NCI-H1048 (cell line): ENCODE measurements around the gene CCAR1.
"Not testable (repeated sequence)": the region's sequence is repeated elsewhere in the genome, so short reads cannot be mapped to it uniquely, and the experiment has no call there.

Experiments used
- DNase-seq: peaks from one replicate; lab custom pipeline; 2025; lab: John Stamatoyannopoulos, UW

The CCAR1 gene, protein sequence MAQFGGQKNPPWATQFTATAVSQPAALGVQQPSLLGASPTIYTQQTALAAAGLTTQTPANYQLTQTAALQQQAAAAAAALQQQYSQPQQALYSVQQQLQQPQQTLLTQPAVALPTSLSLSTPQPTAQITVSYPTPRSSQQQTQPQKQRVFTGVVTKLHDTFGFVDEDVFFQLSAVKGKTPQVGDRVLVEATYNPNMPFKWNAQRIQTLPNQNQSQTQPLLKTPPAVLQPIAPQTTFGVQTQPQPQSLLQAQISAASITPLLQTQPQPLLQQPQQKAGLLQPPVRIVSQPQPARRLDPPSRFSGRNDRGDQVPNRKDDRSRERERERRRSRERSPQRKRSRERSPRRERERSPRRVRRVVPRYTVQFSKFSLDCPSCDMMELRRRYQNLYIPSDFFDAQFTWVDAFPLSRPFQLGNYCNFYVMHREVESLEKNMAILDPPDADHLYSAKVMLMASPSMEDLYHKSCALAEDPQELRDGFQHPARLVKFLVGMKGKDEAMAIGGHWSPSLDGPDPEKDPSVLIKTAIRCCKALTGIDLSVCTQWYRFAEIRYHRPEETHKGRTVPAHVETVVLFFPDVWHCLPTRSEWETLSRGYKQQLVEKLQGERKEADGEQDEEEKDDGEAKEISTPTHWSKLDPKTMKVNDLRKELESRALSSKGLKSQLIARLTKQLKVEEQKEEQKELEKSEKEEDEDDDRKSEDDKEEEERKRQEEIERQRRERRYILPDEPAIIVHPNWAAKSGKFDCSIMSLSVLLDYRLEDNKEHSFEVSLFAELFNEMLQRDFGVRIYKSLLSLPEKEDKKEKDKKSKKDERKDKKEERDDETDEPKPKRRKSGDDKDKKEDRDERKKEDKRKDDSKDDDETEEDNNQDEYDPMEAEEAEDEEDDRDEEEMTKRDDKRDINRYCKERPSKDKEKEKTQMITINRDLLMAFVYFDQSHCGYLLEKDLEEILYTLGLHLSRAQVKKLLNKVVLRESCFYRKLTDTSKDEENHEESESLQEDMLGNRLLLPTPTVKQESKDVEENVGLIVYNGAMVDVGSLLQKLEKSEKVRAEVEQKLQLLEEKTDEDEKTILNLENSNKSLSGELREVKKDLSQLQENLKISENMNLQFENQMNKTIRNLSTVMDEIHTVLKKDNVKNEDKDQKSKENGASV

DNA sequence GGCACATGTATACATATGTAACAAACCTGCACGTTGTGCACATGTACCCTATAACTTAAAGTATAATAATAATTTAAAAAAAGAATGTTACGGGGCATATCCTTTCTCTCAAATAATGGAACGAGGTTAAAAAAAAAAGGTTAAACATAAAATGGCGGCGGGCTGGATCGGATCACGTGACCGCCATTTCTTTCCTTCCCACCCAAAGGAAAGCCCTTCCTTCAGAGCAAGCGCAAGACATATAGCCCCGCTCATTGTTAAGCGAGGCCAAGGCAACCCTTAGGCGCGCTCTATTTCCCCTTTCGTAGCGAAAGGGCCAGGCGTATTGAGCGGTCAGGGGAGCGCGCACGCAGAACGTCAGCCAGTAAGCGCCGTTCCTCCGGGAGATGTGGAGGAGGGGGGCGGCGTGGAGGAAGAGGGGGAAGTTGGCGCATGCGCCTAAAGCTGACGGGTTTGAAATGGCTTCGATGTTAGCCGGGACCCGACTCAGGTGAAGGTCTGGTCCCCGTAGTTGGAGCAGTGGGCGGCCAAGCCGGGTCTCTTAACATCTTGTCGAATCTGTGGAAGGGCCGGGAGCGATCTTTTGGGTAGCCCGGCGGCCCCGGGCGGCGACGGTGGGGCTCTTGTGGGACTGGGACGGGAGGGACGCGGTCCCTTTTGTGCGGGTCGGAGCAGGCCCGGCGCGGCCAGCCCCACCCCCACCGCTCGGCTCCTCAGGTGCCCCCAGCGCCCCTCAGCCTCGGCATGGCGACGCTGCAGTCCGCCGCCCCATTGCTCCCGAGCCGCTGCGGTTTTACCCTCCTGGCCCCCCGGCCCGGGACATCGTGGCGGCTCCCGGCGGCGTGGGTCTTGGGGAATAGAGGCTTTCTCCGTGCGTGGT is at the start of gene CCAR1:
Gene CCAR1, plus strand, starts transcription at position 447 of the 880 bp plus-strand sequence. CDS start 1,266 bp downstream, outside the sequence.
- peak; percentile 98 for DNase-seq

DNA sequence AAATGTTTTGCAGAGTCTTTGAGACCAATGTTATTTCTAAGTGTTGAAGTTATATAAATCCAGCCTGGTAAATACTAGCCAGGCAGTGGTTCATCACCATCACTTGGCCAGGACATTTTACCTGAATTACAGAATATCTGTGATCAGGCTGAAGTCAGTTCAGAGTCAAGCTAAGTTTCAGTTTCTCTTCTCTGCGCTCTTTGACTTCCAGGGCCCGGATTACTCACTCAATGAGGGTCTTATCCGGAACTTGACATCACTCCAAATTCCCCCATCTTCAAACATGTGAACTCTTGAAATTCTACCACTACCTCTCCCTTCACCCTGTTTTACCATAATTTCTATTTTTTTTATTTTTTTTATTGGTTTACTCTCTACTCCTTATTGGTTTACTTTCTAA is 36.6 kb upstream of the CCAR1 start:
- DNase-seq: no peak

DNA sequence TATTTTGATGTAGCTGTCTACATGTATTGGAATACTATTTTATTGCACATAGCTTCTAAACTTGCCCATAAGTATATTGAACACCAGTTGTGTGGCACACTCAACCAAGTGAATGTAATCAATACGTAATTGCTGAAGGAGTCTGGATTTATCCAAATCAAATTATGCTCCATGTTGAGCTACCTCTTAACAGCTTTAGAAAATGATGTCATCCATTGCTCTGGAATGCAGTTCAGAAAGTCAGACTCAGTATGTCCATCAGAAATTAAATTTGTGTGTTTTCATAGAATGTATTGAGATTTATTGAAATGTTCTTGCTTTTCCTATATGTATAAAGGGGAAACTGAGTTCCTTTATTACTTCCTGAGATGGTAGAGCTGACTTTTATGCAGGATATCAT is 25.0 kb upstream of the CCAR1 start:
- DNase-seq: no peak

DNA sequence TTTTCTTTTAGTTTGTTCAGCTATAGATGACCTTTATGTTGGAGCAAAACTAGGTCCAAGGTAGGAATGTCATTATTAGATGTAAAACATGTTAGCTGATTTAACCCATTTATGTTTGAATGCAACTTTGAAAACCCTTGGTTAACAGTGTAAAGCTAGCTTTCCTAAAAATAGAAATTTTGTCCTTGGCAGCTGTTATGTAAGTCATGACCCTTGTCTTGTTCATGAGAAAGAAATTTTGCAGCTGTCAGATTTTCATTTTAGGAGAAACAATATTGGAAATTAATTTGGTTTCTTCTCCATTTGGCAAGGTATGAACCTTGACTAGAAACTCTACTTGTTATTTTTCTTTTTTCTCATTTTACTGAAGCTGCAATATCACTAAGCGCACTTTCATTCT is 23.9 kb upstream of the CCAR1 start:
- DNase-seq: no peak

DNA sequence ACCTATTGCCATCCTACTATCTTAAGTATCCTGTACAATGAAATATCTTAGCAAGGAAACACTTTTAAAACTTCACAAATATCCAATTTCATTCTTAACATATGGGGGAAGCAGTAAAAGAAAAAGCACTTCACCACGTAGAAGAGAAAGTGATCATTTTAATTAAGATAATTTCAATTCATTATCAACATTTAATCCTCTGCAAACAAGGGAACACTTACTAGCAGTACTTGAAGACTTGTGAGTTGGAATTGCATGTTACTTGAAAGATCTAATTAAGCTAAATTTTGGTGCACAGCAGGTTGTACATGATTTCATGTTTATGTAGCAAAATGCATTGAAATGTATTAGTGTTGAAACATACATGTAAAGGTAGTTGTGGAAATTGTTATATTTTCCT is 20.8 kb upstream of the CCAR1 start:
- DNase-seq: no peak

DNA sequence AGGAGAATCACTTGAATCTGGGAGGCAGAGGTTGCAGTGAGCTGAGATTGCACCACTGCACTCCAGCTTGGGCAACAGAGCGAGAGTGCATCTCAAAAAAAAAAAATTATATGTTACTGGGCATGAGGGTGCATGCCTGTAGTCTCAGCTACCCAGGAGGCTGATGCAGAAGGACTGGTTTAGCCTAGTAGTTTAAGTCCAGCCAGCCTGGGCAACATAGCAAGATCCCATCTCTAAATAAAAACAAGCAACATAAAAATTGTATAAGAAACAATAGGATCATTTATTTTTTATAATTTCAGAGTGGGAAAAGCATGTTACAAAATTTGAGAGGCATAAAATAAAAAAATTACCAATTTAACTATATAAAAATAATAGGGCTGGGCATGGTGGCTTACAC is 15.5 kb upstream of the CCAR1 start:
- DNase-seq: no peak

DNA sequence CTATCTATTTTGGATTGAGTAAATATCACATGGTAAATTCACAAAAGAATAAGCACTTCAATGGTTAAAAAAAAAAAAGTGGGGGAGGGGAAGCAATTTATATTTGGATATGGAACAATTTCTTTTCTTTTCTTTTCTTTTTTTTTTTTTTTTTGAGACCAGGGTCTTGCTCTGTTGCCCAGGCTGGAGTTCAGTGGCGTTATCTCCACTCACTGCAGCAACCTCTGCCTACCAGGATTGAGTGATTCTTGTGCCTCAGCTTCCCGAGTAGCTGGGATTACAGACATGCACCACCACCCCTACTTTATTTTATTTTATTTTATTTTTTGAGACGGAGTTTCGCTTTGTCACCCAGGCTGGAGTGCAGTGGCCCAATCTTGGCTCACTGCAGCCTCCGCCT is 12.1 kb upstream of the CCAR1 start:
- not testable (repeated sequence) for DNase-seq

DNA sequence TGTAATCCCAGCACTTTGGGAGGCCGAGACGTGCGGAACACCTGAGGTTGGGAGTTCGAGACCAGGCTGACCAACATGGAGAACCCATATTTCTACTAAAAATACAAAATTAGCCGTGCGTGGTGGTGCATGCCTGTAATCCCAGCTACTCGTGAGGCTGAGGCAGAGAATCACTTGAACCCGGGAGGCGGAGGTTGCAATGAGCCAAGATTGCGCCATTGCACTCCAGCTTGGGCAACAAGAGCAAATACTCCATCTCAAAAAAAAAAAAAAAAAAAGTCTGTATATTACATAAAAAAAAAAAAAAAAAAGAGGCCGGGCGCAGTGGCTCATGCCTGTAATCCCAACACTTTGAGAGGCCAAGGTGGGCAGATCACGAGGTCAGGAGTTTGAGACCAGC is 8.0 kb upstream of the CCAR1 start:
- not testable (repeated sequence) for DNase-seq

DNA sequence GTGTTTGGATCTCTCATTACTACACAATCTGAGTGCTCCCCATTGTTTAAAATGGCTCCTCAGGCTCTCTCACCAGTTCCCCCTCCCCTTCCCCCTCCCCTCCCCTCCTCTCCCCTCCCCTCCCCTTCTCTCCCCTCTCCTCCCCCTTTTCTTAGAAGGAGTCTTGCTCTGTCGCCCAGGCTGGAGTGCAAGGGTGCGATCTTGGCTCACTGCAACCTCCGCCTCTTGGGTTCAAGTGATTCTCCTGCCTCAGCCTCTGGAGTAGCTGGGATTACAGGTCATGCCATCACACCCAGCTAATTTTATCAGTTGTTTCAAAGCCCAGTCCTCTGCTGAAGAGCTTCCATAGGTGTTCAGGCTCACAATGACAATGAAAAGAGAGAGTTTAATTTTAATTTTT is 3.6 kb upstream of the CCAR1 start:
- no peak for DNase-seq

DNA sequence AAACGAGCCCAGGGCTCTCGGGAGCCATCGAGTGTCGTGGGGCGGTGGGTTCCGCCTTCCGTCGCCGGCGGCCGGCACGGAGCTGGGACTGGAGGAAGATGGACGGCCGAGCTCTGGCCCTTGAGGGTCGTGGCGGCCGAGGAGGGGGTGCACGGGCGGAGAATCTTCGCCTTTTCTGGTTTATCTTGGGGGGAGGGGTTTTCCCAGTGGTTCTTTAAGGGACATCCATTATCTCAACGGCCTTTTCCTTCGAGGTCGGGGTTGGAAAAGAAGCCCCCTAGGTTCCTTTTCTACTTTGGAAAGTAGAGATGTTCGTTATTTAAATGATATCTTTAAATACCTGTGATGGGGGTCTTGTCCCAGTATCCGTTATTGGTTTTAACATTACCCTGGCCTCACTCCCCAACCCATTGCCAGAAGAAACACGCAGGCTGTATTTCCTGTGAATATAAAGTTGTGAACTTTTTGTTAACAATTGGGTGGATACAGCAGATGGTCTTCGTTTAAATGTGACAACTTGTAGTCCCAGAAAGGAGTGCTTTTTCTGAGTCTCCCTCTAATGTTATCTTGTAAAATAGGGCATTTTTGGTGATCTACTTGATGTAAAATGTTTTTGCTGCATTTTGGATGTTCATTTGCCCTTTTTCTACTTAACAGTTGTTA is 765 bp downstream of the CCAR1 start:
- DNase-seq: no peak

DNA sequence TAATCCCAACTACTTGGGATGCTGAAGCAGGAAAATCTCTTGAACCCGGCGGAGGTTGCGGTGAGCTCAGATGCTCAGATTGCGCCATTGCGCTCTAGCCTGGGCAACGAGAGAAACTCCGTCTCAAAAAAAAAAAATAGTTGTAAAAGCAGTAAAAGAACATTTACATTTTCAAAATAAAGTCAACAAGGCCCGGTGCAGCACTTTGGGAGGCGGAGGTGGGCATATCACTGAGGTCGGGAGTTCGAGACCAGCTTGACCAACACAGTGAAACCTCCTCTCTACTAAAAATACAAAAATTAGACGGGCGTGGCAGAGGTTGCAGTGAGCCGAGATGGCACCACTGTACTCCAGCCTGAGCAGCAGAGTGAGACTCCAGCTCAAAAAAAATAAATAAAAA is 4.0 kb downstream of the CCAR1 start:
- DNase-seq: no peak

DNA sequence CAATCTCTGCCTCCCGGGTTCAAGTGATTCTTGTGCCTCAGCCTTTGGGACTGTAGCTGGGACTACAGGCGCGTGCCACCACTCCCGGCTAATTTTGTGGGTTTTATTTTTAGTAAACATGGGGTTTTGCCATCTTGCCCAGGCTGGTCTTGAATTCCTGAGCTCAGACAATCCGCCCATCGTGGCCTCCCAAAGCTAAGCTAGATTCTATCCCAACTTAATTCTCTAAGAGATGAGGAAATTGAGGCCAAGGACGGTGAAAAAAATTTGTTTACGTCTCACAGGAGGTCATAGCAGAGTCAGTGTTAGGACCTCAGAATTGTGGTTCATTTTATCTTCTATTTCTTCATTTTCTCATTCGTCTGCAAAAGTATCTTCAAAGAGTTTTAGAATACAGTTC is 6.1 kb downstream of the CCAR1 start:
- DNase-seq: no peak

DNA sequence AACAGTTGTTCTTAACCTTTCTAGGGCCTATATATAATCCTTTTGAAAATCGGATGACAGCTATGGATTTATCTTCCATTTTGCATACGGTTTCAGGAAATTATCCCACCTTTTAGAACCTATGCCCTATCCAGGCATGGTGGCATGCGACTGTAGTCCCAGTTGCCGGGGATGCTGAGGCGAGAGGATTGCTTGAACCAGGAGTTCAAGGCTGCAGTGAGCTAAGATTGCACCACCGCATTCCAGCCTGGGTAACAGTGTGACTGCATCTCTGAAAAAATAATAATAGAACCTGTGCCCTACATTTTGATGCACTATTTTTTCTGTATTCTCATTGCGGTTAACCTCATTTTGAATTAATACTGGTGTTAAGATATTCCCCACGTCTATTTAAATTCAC is 11.6 kb downstream of the CCAR1 start:
- DNase-seq: no peak

DNA sequence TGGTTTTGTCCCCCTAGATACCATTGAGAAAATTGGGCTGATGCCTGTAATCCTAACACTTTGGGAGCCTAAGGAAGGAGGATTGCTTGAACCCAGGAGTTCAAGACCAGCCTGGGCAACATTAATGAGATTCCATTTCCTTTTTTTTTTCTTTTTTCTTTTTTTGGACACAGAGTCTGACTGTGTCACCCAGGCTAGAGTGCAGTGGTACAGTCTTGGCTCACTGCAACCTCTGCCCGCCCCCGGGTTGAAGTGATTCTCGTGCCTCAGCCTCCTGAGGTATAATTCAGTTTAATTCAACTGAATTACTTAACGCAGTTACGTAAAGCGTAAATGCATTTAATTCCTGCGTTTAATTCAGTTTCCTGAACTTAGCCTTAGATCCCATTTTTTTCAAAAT is 13.3 kb downstream of the CCAR1 start:
- DNase-seq: no peak

DNA sequence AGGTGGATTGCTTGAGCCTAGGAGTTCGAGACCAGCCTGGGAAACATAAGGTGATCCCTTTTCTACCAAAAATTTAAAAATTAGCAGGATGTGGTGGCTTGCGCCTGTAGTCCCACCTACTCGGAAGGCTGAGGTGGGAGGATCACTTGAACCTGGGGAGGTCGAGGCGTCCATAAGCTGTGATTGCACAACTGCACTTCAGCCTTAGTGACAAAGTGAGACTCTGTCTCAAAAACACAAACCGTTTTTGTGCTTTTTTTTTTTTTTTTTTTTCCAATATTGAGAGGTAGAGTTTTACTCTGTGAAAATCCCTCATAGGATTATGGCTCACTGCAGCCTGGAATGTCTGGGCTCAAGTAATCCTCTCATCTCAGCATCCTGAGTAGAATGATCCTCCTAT is 14.1 kb downstream of the CCAR1 start:
- DNase-seq: no peak

DNA sequence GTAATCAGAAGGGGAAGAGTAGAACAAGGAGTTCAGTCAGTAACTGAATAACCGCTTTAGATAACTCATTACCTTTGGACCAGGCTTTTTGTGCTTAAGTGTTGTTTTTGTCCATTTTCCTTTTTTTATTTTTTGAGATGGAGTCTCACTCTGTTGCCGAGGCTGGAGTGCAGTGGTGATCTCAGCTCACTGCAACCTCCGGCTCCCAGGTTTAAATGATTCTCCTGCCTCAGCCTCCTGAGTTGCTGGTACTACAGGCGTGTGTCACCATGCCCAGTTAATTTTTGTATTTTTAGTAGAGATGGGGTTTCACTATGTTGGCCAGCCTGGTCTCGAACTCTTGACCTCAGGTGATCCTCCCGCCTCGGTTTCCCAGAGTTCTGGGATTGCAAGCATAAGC is 14.7 kb downstream of the CCAR1 start:
- not testable (repeated sequence) for DNase-seq

DNA sequence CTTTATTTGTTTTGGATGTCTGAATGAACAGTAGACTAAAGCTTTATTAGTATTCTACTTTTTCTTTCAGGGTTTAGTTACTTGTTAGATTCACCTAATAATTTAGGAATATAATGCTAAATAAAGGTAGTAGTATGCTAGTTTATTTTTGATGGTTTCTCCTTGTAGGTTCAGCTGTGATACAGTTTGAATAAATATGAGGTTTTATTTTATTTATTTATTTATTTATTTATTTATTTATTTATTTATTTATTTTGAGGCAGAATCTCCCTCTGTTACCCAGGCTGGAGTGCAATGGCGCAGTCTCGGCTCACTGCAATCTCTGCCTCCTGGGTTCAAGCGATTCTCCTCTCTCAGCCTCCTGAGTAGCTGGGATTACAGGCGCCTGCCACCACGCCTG is 19.6 kb downstream of the CCAR1 start:
- DNase-seq: not testable (repeated sequence)

DNA sequence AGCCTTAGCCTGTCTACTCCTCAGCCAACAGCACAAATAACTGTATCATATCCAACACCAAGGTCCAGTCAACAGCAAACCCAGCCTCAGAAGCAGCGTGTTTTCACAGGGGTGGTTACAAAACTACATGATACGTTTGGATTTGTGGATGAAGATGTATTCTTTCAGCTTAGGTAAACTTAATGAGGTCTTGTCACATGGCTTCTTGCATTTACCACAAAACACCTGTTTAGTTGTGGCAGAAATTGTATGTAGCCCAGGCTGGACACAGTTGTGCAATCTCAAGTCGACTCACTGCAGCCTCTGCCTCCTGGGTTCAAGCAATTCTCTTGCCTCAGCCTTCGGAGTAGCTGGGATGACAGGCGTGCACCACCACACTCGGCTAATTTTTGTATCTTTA is 21.4 kb downstream of the CCAR1 start:
- no peak for DNase-seq

DNA sequence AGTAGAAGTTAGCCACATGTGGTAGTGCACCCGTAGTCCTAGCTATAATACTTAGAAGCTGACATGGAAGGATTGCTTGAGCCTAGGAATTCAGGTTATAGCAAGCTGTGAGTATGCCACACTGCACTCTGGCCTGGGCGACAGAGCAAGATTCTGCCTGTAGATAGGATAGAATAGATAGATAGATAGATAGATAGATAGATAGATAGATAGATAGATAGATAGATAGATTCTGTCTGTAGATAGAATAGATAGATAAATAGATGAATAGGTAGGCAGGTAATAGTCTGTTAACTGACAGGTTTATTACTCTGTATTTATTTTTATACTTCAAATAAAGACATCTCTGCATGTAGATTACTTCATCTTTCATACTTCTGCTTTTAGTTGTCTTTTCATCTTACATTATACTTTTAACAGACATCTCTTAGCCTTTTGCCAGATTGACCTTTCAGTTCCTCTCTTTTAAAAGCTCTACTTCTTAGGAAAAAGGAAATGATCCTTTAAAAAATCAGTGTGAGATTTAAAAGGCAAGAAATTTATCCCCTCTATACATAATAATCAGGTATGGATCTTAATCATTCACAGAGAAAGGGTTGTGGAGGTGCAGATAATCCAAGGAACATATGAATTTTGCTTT is 31.8 kb downstream of the CCAR1 start:
- no peak for DNase-seq

DNA sequence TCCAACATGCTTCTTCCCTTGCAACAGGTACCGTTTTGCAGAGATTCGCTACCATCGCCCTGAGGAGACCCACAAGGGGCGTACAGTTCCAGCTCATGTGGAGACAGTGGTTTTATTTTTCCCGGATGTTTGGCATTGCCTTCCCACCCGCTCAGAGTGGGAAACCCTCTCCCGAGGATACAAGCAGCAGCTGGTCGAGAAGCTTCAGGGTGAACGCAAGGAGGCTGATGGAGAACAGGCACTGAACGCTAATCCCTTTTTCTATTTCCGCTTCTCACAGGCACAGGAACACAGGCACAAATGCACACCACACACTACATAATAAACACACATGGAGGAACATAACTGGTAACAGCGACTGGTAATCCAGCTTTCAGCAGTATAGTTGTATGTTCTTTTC is 35.2 kb downstream of the CCAR1 start:
- DNase-seq: no peak

DNA sequence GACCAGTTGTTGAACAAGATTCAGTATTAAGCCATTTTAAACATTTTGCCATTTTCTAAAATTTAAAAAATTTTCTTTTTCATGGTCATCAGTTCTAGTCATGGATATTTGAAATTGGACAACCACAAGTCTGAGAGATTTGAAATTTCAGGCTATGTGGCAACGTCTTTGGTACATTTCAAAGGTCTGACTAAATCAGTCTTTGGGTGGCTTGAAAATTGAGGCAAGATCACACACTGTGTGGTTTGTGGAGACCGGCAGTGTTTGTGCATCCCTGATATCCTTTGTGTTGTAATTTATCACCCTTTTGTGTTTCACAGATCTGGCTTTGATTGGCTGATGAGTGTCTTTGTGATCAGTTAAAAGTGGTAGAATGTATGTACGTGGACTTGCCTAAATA is 35.7 kb downstream of the CCAR1 start:
- DNase-seq: no peak
